ENCODE results near the gene ADARB2. TPM values are rescaled to one million over a fixed set of nuclear protein-coding genes. Genes with fewer than 3 reads are reported as not detected.

The ADARB2 gene
- total and polyA plus RNA-seq, 2 donors (not counting 1 experiment from before 2014, with no cell fraction given) = not detected

GRCh38 chr10:1406132-1406966, 331.0 kb downstream of the ADARB2 start:
- no peak overlapping the region for H2AFZ ChIP-seq (ENCODE audit: low read length)
- H3K36me3 ChIP-seq (ENCODE audit: control insufficient read depth, insufficient read depth, low read length) = no peaks in the 10 kb centered on the region
- H3K9me3 ChIP-seq (ENCODE audit: control insufficient read depth, insufficient read depth, low read depth, low read length) = no peaks in the 10 kb centered on the region
- no peak overlapping the region for H3K9ac ChIP-seq (ENCODE audit: insufficient read depth, low read length)
- no peaks in the 10 kb centered on the region for H3K79me2 ChIP-seq (ENCODE audit: control insufficient read depth, insufficient read depth, low read length)
- no peaks in the 10 kb centered on the region for H4K20me1 ChIP-seq (ENCODE audit: control insufficient read depth, extremely low read depth, insufficient read depth, low read length)
- H3K27ac ChIP-seq (ENCODE audit: insufficient read depth, low read length) = no peak overlapping the region
- no peaks in the 10 kb centered on the region for H3K27me3 ChIP-seq (ENCODE audit: control insufficient read depth, insufficient read depth, low read length)
- H3K4me2 ChIP-seq (ENCODE audit: extremely low read depth, insufficient read depth, low read length) = no peak overlapping the region
- no peak overlapping the region for H3K4me3 ChIP-seq (replicated peaks in 1 of 4; ENCODE audit: control extremely low read depth in 1 of 4, insufficient read depth in 1 of 4, low read depth in 3 of 4, low read length in 4 of 4)
- no peaks in the 10 kb centered on the region for H3K4me1 ChIP-seq (ENCODE audit: control insufficient read depth, extremely low read depth, insufficient read depth, low read length)
- TF ChIP-seq CTCF (conservative IDR thresholded peaks at IDR 0.05 in 1 of 2, IDR thresholded peaks at IDR 0.05 in 1 of 2; ENCODE audit: low read depth in 1 of 2, low read length in 2 of 2) = no peak
- DNase-seq (ENCODE audit: low read depth in 2 of 2) = no peak

GRCh38 chr10:1404323-1405260, 332.7 kb downstream of the ADARB2 start:
- Histone ChIP-seq H3K9me3 (ENCODE audit: control insufficient read depth, insufficient read depth, low read depth, low read length) (no peaks in the 10 kb centered on the region), H3K4me1 (ENCODE audit: control insufficient read depth, extremely low read depth, insufficient read depth, low read length) (no peaks in the 10 kb centered on the region), H3K4me3 (replicated peaks in 1 of 4; ENCODE audit: control extremely low read depth in 1 of 4, insufficient read depth in 1 of 4, low read depth in 3 of 4, low read length in 4 of 4) (no peak overlapping the region), H3K79me2 (ENCODE audit: control insufficient read depth, insufficient read depth, low read length) (no peaks in the 10 kb centered on the region), H3K4me2 (ENCODE audit: extremely low read depth, insufficient read depth, low read length) (no peak overlapping the region), H3K27me3 (ENCODE audit: control insufficient read depth, insufficient read depth, low read length) (no peaks in the 10 kb centered on the region), H2AFZ (ENCODE audit: low read length) (no peak overlapping the region), H3K27ac (ENCODE audit: insufficient read depth, low read length) (no peak overlapping the region), H3K9ac (ENCODE audit: insufficient read depth, low read length) (no peak overlapping the region), H4K20me1 (ENCODE audit: control insufficient read depth, extremely low read depth, insufficient read depth, low read length) (no peaks in the 10 kb centered on the region), H3K36me3 (ENCODE audit: control insufficient read depth, insufficient read depth, low read length) (no peaks in the 10 kb centered on the region)
- no peak for TF ChIP-seq EZH2 (IDR thresholded peaks at IDR 0.05; ENCODE audit: low read length, missing control alignments)
- no peak for TF ChIP-seq CTCF (conservative IDR thresholded peaks at IDR 0.05 in 1 of 2, IDR thresholded peaks at IDR 0.05 in 1 of 2; ENCODE audit: low read depth in 1 of 2, low read length in 2 of 2)
- DNase-seq (ENCODE audit: low read depth in 2 of 2) = no peak
